OCI-LY7 (cell line): Measurements from ENCODE around the gene SHMT2.

Experiments
- CTCF ChIP-seq: fragments of 200-600 bp; sonication (generic); conservative IDR thresholded peaks from 2 replicates; pipeline ENCODE4 v1.5.1; 2014; ENCODE audit warnings: mild to moderate bottlenecking, antibody characterized with exemption, low read length, moderate library complexity, mixed read lengths
- EZH2phosphoT487 ChIP-seq: fragments of 200-600 bp; sonication (generic); IDR thresholded peaks from 2 replicates; pipeline ENCODE4 v1.6.1; 2018; ENCODE audit warnings: low read depth, borderline replicate concordance, mild to moderate bottlenecking, mixed run types, antibody characterized with exemption, low read length, moderate library complexity, mixed read lengths

DNA sequence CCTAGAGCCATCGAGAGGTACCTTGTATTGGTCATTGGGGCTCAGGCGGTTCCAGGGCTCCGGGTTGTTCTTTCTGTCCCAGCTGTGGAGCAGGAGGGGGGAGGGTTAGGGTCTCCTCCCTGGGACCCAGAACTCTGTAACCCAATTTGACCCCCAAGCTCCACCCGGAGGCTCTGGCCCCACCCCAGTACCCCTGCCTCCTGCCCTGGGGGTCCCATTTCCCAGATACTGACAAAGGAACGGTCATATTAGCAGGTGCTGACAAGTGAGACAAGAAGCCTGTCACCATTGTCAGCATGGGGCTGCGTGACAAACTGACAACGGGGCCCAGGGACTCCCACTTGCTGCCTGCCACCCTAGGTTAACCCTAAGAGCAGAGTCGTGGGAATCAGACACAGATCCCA, 6.2 kb downstream of the SHMT2 start:
- TF ChIP-seq CTCF: no peak
- TF ChIP-seq EZH2phosphoT487: no peak
